Activated CD4-positive, alpha-beta memory T cell treated with anti-CD3 and anti-CD28 coated beads, Interleukin-2, amount 10 ng/mL, durations not matched to agents 7 days and 5 days (primary cell): Measurements from ENCODE around the gene FBXO17. TPM values are rescaled to one million over a fixed set of nuclear protein-coding genes. Genes with fewer than 3 reads are reported as not detected.

ENCODE experiments used
- CTCF ChIA-PET: fragments of 350-600 bp; sonication (Branson Sonifier 250); formaldehyde crosslinking; loops from one replicate; lab custom pipeline; 2021; ENCODE audit warnings: antibody characterized with exemption, inconsistent platforms; lab: Charles Lee
- POLR2A ChIA-PET: fragments of 350-600 bp; sonication (Branson Sonifier 250); formaldehyde crosslinking; loops from one replicate; lab custom pipeline; 2021; ENCODE audit warnings: antibody characterized with exemption; lab: Charles Lee
- DNase-seq: peaks from one replicate; pipeline ENCODE4 v3.0.0-alpha.2; 2020
- H3K27ac Mint-ChIP-seq: one replicate; pipeline ENCODE4 v1.8.0; 2021; ENCODE audit warnings: mild to moderate bottlenecking, mixed read lengths
- H3K27me3 Mint-ChIP-seq: one replicate; pipeline ENCODE4 v1.8.0; 2021; ENCODE audit warnings: mixed read lengths
- H3K36me3 Mint-ChIP-seq: one replicate; pipeline ENCODE4 v1.8.0; 2021; ENCODE audit warnings: low read depth, mixed read lengths
- H3K4me1 Mint-ChIP-seq: one replicate; pipeline ENCODE4 v1.8.0; 2021; ENCODE audit warnings: mixed read lengths
- H3K4me3 Mint-ChIP-seq: one replicate; pipeline ENCODE4 v1.8.0; 2021; ENCODE audit warnings: mild to moderate bottlenecking, mixed read lengths
- H3K9me3 Mint-ChIP-seq: one replicate; pipeline ENCODE4 v1.8.0; 2021; ENCODE audit warnings: mixed read lengths
- total RNA-seq, 2 experiments: library from RNA; stranded (reverse); gene quantifications; one replicate each; pipeline ENCODE4 v1.2.3, GENCODE V29; 2021

FBXO17 gene
- total RNA-seq, 2 experiments from 2014 or later: 0.20 TPM; not detected in 1

DNA sequence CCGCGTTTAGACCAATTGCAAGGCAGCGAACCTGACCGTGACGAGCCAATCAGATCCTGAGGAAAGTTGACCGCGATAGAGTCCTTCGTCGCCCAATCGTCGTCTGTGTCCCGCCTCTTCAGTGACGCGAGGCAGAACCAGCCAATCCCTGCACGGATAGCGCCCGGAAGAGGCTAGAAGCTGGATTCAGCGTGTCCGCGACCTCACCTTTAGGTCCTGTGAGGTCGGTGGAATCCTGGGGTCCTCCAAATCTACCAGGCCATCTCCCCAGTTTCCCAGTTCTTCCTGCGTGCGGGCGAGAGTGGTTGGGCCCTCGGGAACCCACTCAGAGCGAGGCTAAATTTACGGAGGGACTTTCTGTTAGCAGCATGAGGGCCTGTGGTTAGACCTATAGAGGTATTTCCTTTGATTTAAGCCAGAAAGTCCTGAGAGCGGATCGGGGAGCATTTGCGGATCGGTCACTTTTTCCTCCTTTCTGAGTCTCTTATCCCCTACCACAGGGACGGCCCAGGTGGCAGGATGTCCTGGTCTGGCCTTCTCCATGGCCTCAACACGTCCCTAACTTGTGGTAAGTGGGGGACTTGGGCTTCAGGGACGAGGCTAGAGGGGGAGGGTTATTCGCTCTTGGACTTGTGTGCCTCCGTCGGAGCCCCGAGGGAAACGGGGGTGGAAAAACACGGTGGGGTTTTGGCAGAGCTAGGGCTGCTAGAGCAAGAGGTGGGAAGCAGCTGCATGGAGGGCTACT lies 44.6 kb downstream of the FBXO17 start, which contains the start of gene MRPS12:
Gene MRPS12, plus strand, starts transcription at position 169 of the 745 bp plus-strand sequence. Its CDS starts 351 bp downstream, at position 520.
- Mint-ChIP-seq H3K4me3 (peak within 1 kb of the TSS; percentile 93), H3K27me3 (no peaks in the 10 kb centered on the region), H3K4me1 (peaks cover 52% of the 10 kb centered on the region), H3K36me3 (peaks cover 29% of the 10 kb centered on the region), H3K27ac (peak within 1 kb of the TSS; percentile 92), H3K9me3 (no peaks in the 10 kb centered on the region)
- CTCF ChIA-PET: interaction anchor here (0.6 to 4.6 kb wide), 67 partner anchors 9 to 1039 kb away, joined by 3 to 62 read pairs (median 6); partner anchors contain the start of genes ACTN4, CAPN12, ECH1 and EIF3K
- peak; percentile 99 for DNase-seq
- POLR2A ChIA-PET: interaction anchor here (0.9 to 2.9 kb wide), 21 partner anchors 9 to 556 kb away, joined by 3 to 22 read pairs (median 4); partner anchors contain the start of genes ACTN4, EIF3K, FAM98C and GMFG

DNA sequence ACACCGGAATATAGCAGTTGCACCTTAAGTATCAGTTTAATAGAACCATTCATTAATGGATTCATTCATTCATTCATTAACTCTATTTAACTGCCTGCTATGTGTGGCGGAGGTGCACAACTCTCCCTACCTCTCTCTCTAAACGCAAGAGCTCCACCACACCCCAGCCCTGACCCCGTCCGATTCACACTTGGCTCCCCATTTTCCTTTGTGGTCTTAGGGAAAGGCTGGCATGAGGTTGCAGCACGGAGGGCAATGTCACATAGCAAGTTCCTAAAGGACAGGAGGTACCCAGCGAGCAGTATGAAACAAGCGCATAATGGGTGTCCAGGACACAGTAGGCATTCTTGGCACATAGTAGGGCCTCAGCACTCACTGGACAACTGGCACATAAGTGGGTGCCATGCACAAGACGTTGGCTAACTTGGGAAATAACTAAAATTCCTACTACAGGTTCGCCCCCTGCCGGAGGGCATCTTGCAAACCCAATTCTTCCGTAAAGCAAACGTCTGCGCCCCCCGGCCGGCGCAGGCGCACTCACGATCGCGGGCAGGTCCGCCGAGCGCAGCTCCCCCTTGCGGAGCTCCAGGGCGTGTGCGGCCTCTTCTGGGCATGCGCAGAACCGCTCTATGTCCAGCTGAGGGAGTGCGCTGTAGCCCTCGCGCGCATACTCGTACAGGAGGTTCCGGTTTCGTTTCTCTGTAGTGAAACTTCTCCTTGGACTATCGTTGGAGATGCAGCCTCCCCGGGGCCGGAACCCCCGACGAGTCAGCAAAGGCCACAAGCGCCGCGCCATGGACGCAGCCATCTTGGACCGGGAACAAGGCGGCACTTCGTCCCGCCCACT lies 45.4 kb downstream of the FBXO17 start, which contains the start of gene SARS2:
Gene SARS2, minus strand, starts transcription at position 835 of the 847 bp plus-strand sequence. Its CDS starts 27 bp downstream, at position 808.
- CTCF ChIA-PET: interaction anchor here (0.5 to 4.6 kb wide), 71 partner anchors 8 to 1040 kb away, joined by 3 to 62 read pairs (median 5); partner anchors contain the start of genes ACTN4, CAPN12, ECH1 and EIF3K

DNA sequence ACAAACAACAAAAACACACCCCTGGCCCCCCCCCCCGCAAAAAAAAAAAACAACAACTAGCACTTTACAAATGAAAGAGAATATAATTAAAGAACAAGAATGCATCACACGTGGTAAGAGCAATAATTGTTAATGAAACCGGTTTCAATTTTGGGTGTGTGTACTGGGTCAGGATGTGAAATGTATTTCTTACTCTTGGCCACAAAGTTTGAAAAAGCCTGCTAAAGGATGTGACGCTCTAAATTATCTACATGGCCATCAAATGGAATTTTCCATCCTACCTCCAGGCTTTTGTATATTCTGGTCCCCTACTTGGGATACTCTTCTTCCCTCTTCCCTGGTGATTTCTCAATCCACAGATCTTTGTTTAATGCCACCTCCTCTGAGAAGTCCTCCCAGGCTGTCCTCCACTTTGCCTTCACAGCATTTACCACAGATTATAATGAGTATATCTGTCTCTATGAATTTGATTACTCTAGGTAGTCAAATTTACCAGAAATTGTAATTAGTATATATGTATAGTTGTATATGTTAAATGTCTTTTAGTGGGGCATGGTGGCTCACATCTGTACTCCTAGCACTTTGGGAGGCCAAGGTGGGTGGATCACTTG lies 47.0 kb downstream of the FBXO17 start:
- ChIA-PET CTCF (interaction anchor here (2.9 to 4.6 kb wide), 5 partner anchors 27 to 526 kb away, joined by 15 to 62 read pairs (median 21); partner anchors contain the start of genes ECH1, FAM98C, NFKBIB and RINL), POLR2A (interaction anchor here (2.0 to 3.2 kb wide), 3 partner anchors 28 to 194 kb away, joined by 4 to 22 read pairs (median 11); partner anchors contain the start of genes NFKBIB and SIRT2)
- Mint-ChIP-seq H3K4me3 (peak overlapping the region; percentile 93), H3K36me3 (peaks cover 23% of the 10 kb centered on the region), H3K9me3 (no peaks in the 10 kb centered on the region), H3K27ac (peak overlapping the region; percentile 92), H3K27me3 (no peaks in the 10 kb centered on the region), H3K4me1 (peaks cover 65% of the 10 kb centered on the region)
- no peak for DNase-seq

More for the DNA sequence above, 45.4 kb downstream of the FBXO17 start, which contains the start of gene SARS2:
- POLR2A ChIA-PET: interaction anchor here (0.6 to 2.9 kb wide), 22 partner anchors 10 to 849 kb away, joined by 3 to 22 read pairs (median 4); partner anchors contain the start of genes ACTN4, EIF3K, FAM98C and GMFG
- H3K27me3 Mint-ChIP-seq: no peaks in the 10 kb centered on the region
- H3K9me3 Mint-ChIP-seq: no peaks in the 10 kb centered on the region
- DNase-seq: peak; percentile 94
- peaks cover 55% of the 10 kb centered on the region for H3K4me1 Mint-ChIP-seq
- H3K27ac Mint-ChIP-seq: peak within 1 kb of the TSS; percentile 92
- peak within 1 kb of the TSS; percentile 93 for H3K4me3 Mint-ChIP-seq
- H3K36me3 Mint-ChIP-seq: peaks cover 28% of the 10 kb centered on the region

DNA sequence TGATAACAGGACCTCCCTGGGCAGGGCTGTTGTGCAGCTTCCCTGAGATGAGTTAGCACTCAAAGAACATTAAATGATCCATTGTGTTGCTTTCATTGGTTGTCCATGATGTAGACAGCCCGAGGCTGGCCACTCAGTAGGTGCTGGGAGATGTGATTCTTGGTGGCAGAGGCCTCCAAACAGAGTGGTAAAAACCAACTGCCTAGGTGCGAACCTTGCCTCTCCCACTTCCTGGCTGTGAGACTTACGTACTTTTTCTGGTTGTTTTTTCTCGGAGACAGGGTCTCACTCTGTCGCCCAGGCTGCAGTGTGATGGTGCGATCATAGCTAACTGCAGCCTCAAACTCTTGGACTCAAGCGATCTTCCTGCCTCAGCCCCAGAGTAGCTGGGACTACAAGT lies 51.2 kb downstream of the FBXO17 start:
- H3K27me3 Mint-ChIP-seq: no peaks in the 10 kb centered on the region
- no peak overlapping the region for H3K4me3 Mint-ChIP-seq
- DNase-seq: no peak
- H3K36me3 Mint-ChIP-seq: peaks cover 21% of the 10 kb centered on the region
- H3K4me1 Mint-ChIP-seq: peaks cover 42% of the 10 kb centered on the region
- peak overlapping the region; percentile 66 for H3K27ac Mint-ChIP-seq
- CTCF ChIA-PET: interaction anchor here (0.8 kb wide), 1 partner anchor 37 kb away, joined by 3 read pairs; no protein-coding TSS in a partner anchor
- no peaks in the 10 kb centered on the region for H3K9me3 Mint-ChIP-seq
- POLR2A ChIA-PET: interaction anchor here (1.0 kb wide), 1 partner anchor 75 kb away, joined by 3 read pairs; the partner anchor contains the start of gene HNRNPL

DNA sequence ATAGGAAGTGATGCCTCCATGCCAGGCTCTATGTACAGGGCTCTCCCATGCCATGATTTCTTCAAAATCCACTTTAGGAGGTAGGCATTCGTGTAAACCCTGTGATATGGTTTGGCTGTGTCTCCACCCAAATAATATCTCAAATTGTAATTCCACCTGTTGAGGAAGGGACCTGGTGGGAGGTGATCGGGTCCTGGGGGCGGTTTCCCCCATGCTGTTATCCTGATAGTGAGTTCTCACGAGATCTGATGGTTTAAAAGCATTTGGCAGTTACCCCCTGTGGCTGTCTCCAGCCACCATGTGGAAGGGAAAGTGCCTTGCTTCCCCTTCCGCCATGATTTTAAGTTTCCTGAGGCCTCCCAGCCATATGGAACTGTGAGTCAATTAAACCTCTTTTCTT lies 53.1 kb downstream of the FBXO17 start:
- Mint-ChIP-seq H3K4me1 (peaks cover 23% of the 10 kb centered on the region), H3K27me3 (no peaks in the 10 kb centered on the region), H3K27ac (no peak overlapping the region), H3K4me3 (no peak overlapping the region), H3K36me3 (peaks cover 21% of the 10 kb centered on the region), H3K9me3 (no peaks in the 10 kb centered on the region)
- no peak for DNase-seq
- CTCF ChIA-PET: interaction anchor here (0.7 kb wide), 1 partner anchor 8 kb away, joined by 4 read pairs; the partner anchor contains the start of genes MRPS12 and SARS2
- POLR2A ChIA-PET: no interaction called here

DNA sequence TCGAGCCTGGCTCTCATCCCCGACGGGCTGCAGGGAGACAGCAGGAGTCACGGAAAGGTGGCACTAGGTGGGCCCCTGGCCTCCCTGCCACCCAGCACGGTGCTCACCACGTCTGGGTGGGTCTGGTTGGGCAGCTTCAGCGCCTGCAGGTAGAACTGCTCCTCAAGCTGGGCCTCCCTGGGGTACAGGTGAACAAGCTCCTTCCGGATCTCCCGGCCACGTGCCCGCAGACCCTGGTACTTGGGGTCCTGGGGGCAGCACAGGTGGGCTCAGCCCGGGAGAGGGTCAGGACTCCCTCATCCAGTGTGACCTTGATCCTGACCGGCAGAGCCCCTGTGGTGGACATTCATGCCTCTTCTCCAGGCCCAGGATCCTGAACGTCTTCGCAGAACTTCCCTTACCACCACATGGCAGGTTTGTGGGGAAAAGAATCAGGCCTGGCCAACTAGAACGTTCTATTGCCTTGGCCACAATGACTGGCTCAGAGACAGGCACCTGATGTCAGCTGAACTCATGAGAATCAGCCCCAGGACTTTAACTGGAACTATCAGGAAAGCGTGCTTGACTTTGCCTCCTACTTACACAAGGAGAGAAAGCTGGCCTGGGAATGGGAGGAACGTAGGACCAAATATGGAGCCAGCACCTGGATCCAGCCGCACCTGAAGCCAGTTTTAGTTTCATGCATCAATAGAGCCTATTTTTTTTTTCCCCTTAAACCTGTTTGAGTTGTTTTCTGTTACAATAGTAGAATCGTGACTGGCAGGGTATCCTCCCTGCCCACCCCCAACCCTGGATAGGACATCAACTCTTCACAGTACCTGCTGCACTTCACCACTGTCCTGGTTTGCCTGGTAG lies 53.9 kb downstream of the FBXO17 start:
- H3K27ac Mint-ChIP-seq: no peak overlapping the region
- H3K4me1 Mint-ChIP-seq: peaks cover 19% of the 10 kb centered on the region
- ChIA-PET CTCF (interaction anchor here (0.7 to 1.0 kb wide), 2 partner anchors 8 to 9 kb away, joined by 3 to 4 read pairs; partner anchors contain the start of genes MRPS12 and SARS2), POLR2A (interaction anchor here (0.9 kb wide), 1 partner anchor 21 kb away, joined by 3 read pairs; the partner anchor contains the start of gene NFKBIB)
- H3K36me3 Mint-ChIP-seq: peaks cover 21% of the 10 kb centered on the region
- no peaks in the 10 kb centered on the region for H3K27me3 Mint-ChIP-seq
- no peaks in the 10 kb centered on the region for H3K9me3 Mint-ChIP-seq
- no peak for DNase-seq
- no peak overlapping the region for H3K4me3 Mint-ChIP-seq

DNA sequence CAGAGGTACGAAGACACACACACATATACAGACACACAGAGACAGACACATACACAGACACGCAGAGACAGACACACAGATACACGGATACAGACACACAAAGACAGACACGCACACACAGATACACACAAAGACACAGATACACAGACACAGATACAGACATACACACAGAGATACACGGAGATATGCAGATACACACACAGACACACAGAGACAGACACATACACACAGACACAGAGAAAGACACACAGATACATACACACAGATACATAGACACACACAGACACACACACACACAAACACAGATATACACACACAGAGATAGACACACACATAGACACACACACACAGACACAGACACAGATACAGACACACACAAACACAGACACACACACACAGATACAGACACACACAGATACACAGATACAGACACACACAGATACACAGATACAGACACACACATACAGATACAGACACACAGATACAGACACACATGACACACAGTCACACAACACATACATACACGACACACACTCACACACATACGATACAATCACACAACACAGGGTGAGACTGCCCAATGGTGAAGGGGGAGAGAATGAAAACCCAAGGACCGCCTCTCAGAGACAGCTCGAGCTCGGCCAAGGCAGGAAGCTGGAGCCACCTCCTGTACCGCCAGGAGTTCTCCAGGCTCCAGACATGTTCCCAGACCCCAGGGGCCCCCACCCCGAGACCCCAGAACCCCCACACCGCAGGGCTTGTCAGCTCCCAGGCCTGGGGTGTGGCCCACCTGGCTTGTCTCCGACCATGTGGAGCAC lies 54.7 kb downstream of the FBXO17 start:
- Mint-ChIP-seq H3K27me3 (no peaks in the 10 kb centered on the region), H3K27ac (no peak overlapping the region), H3K4me1 (peaks cover 13% of the 10 kb centered on the region), H3K36me3 (peaks cover 21% of the 10 kb centered on the region), H3K9me3 (no peaks in the 10 kb centered on the region), H3K4me3 (no peak overlapping the region)
- CTCF ChIA-PET: interaction anchor here (1.0 kb wide), 1 partner anchor 10 kb away, joined by 3 read pairs; the partner anchor contains the start of genes MRPS12 and SARS2
- no peak for DNase-seq
- POLR2A ChIA-PET: interaction anchor here (0.9 kb wide), 1 partner anchor 20 kb away, joined by 3 read pairs; the partner anchor contains the start of gene NFKBIB

DNA sequence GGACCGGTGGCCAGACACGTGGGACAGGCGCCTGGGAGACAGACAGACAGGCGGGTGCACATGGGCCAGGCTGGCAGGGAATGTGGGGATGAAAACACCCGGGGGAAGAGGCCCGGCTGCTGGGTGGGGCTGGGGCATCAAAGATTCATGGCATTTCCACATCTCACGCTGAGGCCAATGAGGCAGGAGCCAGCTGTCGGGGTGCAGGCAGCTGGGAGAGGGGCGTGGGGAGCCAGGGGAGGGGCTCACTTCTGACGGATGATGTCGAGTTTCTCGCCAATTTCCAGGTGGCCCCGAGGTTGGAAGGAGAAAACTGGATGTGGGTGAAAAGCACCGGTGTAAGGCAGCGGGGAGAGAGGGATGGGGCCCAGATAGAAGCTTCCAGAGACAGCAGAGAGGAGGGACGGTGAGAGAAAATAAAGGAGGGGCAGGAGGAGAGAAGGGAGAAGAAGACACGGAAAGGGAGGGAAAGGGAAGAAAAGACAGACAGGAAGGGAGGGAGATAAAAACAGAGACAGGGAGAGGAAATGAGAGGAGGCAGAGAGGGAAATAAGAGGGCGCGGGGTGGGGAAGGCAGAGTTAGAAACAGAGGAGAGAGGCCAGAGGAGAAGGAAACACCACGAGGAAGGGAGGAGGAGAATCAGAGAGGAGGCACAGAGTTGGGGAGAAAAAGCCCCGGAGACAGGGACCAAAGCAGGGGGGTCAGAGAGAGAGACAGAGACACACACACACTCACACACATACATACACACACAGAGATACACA lies 55.5 kb downstream of the FBXO17 start:
- Mint-ChIP-seq H3K27me3 (no peaks in the 10 kb centered on the region), H3K4me3 (no peak overlapping the region), H3K4me1 (peaks cover 10% of the 10 kb centered on the region), H3K36me3 (peaks cover 18% of the 10 kb centered on the region), H3K27ac (no peak overlapping the region), H3K9me3 (no peaks in the 10 kb centered on the region)
- CTCF ChIA-PET: interaction anchor here (1.0 kb wide), 1 partner anchor 10 kb away, joined by 5 read pairs; the partner anchor contains the start of genes MRPS12 and SARS2
- DNase-seq: no peak
- POLR2A ChIA-PET: no interaction called here

DNA sequence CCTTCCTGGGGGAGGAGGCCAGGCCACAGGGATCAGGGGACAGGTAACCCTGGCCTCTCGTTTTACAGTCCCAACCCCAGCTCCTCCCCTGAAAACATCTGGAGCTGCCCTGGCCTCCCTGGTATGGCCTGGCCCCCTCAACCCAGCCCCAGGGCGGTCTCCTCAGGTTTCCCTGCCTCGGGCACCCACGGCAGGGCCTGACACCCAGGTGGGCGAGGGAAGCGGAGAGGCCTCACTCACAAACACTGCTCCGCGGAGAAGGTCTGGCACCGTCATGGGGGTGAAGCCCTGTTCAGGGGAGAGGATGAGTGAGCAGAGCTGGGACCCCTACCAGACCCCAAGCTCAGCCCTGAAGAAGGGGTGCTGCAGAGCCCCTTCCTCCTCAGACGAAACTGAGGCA lies 57.0 kb downstream of the FBXO17 start:
- H3K9me3 Mint-ChIP-seq: no peaks in the 10 kb centered on the region
- DNase-seq: no peak
- no peak overlapping the region for H3K4me3 Mint-ChIP-seq
- POLR2A ChIA-PET: no interaction called here
- H3K4me1 Mint-ChIP-seq: no peaks in the 10 kb centered on the region
- CTCF ChIA-PET: interaction anchor here (2.7 kb wide), 1 partner anchor 12 kb away, joined by 10 read pairs; the partner anchor contains the start of genes MRPS12 and SARS2
- no peaks in the 10 kb centered on the region for H3K27me3 Mint-ChIP-seq
- peaks cover 16% of the 10 kb centered on the region for H3K36me3 Mint-ChIP-seq
- no peak overlapping the region for H3K27ac Mint-ChIP-seq
